SK-N-MC (cell line): ENCODE data around the gene IL17RC.

ENCODE experiments used
- DNase-seq: peaks from one replicate; pipeline ENCODE4 v3.0.0-alpha.2; 2011; ENCODE audit warnings: low read depth, low spot score
- H3K27ac ChIP-seq: fragments of 200-600 bp; sonication (generic); 2 replicates; pipeline ENCODE4 v1.5.1; 2016; ENCODE audit warnings: mixed run types
- H3K36me3 ChIP-seq: fragments of 200-600 bp; sonication (generic); 2 replicates; pipeline ENCODE4 v1.6.1; 2017; ENCODE audit warnings: antibody characterized with exemption, low read length, mixed read lengths; ENCODE audit not compliant: insufficient read depth
- H3K4me3 ChIP-seq: fragments of 200-600 bp; sonication (generic); 2 replicates; pipeline ENCODE4 v1.5.1; 2016
- H3K9ac ChIP-seq: fragments of 200-600 bp; sonication (generic); 2 replicates; pipeline ENCODE4 v1.8.0; 2017; ENCODE audit warnings: mixed run types, mixed read lengths; ENCODE audit not compliant: insufficient read length
- H3K9me3 ChIP-seq: fragments of 200-600 bp; sonication (generic); 2 replicates; pipeline ENCODE4 v1.6.1; 2017; ENCODE audit warnings: low read depth, mild to moderate bottlenecking, antibody characterized with exemption, low read length, moderate library complexity, mixed read lengths
- EZH2 ChIP-seq: fragments of 200-600 bp; sonication (generic); IDR thresholded peaks from one replicate; pipeline ENCODE4 v1.6.1; 2017; ENCODE audit warnings: antibody characterized with exemption
- FOXP2 ChIP-seq: optimal IDR thresholded peaks from 2 replicates; pipeline ENCODE3; 2011; ENCODE audit warnings: mild to moderate bottlenecking, moderate library complexity; ENCODE audit not compliant: insufficient read depth; ENCODE audit errors: extremely low read length, control extremely low read depth
- POLR2AphosphoS5 ChIP-seq: IDR thresholded peaks from 2 replicates; pipeline ENCODE4 v1.6.1; 2012; ENCODE audit warnings: mild to moderate bottlenecking, low read depth, low read length, borderline replicate concordance

IL17RC gene

GRCh38 chr3:9955611-9956352 lies 38.9 kb downstream of the IL17RC start:
- TF ChIP-seq EZH2, result no peak
- no peak for TF ChIP-seq POLR2AphosphoS5
- no peak for TF ChIP-seq FOXP2
- H3K9ac ChIP-seq, result no peak overlapping the region
- DNase-seq, result no peak
- H3K4me3 ChIP-seq, result no peak overlapping the region
- no peak overlapping the region for H3K27ac ChIP-seq
- no peaks in the 10 kb centered on the region for H3K36me3 ChIP-seq
- H3K9me3 ChIP-seq, result no peaks in the 10 kb centered on the region

DNA sequence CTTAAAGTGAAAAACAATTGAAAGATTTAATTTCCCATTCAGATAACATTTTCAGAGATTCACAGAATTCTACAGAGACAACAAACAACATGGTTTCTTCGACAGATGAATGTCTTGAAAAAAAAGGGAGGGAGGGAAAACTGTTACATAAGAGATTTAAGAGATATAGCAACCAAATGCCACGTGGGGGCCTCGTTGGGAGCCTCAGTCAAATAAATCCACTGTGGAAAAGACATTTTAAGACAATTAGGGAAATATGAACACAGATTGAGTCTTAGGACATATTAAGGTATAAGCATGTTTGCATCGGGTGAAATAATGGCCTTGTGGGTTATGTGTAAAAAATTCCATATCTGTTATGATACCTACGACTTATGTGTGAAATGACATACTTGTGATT lies 40.3 kb downstream of the IL17RC start:
- TF ChIP-seq EZH2 (no peak), FOXP2 (no peak), POLR2AphosphoS5 (no peak)
- Histone ChIP-seq H3K27ac (no peak overlapping the region), H3K9me3 (no peaks in the 10 kb centered on the region), H3K9ac (no peak overlapping the region), H3K36me3 (no peaks in the 10 kb centered on the region), H3K4me3 (no peak overlapping the region)
- DNase-seq, result no peak

DNA sequence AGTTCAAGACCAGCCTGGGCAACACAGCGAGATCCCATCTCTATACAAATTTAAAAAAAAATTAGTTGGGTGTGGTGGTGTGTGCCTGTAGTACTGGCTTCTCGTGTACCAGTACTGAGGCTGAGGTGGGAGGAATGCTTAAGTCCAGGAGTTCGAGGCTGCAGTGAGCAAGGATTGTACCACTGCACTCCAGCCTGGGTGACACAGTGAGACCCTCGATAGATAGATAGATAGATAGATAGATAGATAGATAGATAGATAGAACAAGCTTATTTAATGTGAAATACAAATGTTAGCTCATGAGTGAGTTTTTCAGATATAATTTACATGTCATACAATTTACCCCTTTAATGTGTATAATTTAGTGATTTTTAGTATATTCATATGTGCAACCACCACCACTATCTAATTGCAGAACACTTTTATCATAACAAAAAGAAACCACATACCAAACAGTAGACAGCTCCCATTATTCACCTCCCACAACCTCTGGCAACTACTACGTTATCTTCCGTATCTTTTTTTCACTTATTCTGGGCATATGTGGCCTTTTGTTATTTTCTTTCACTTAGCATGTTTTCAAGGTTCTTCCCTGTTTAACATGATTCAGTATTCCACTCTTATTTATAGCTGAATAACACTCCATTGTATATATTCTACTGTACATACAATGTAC lies 48.4 kb downstream of the IL17RC start:
- Histone ChIP-seq H3K27ac (no peak overlapping the region), H3K4me3 (no peak overlapping the region), H3K9me3 (no peaks in the 10 kb centered on the region), H3K36me3 (peaks cover 15% of the 10 kb centered on the region; the same call in 1 of the 2 replicates), H3K9ac (no peak overlapping the region)
- DNase-seq, result no peak
- TF ChIP-seq EZH2 (no peak), FOXP2 (no peak), POLR2AphosphoS5 (no peak)

- no peak for DNase-seq
- Histone ChIP-seq H3K9me3 (no peaks in the 10 kb centered on the region), H3K4me3 (no peak overlapping the region), H3K36me3 (peaks cover 17% of the 10 kb centered on the region; the same call in 1 of the 2 replicates), H3K27ac (no peak overlapping the region), H3K9ac (no peak overlapping the region)
- no peak for TF ChIP-seq FOXP2
- TF ChIP-seq EZH2, result no peak
- no peak for TF ChIP-seq POLR2AphosphoS5
Measured at GRCh38 chr3:9966841-9967240, 49.9 kb downstream of the IL17RC start.

DNA sequence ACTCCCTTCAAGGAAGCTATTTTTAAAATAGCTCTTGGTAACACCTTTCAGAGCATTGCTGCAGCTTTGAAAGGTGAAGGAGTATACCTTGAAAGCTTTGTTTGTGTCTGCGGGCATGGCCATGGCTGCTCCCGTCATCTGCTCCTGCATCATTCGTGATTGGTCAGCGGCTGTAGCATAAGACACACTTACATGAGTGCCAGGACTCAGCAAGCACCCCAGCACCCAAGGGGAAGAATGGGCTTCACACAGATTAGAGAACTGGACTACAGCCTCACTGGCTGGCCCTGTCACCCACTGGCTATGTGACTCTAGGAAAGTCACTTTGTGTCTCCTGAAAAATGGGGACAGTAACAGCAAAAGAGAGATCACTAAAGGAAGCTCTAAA lies 52.7 kb downstream of the IL17RC start:
- H3K9me3 ChIP-seq, result no peaks in the 10 kb centered on the region
- DNase-seq, result no peak
- H3K27ac ChIP-seq, result no peak overlapping the region
- TF ChIP-seq FOXP2, result no peak
- TF ChIP-seq POLR2AphosphoS5, result no peak
- TF ChIP-seq EZH2, result no peak
- no peak overlapping the region for H3K4me3 ChIP-seq
- peaks cover 20% of the 10 kb centered on the region; the same call in 1 of the 2 replicates for H3K36me3 ChIP-seq
- H3K9ac ChIP-seq, result no peak overlapping the region

GRCh38 chr3:9970020-9970652 lies 53.2 kb downstream of the IL17RC start:
- Histone ChIP-seq H3K9ac (no peak overlapping the region), H3K36me3 (peaks cover 20% of the 10 kb centered on the region; the same call in 1 of the 2 replicates)
- TF ChIP-seq POLR2AphosphoS5, result no peak
- no peak for TF ChIP-seq FOXP2
- TF ChIP-seq EZH2, result no peak

GRCh38 chr3:9976721-9977709 lies 60.1 kb downstream of the IL17RC start:
- Histone ChIP-seq H3K9ac (no peak overlapping the region), H3K36me3 (peaks cover 6% of the 10 kb centered on the region; the same call in 1 of the 2 replicates), H3K27ac (peak overlapping the region; percentile 54; the same call in 1 of the 2 replicates), H3K4me3 (no peak overlapping the region), H3K9me3 (no peaks in the 10 kb centered on the region)
- DNase-seq, result no peak
- TF ChIP-seq FOXP2, result no peak
- TF ChIP-seq POLR2AphosphoS5, result no peak
- no peak for TF ChIP-seq EZH2

More at GRCh38 chr3:9970020-9970652, 53.2 kb downstream of the IL17RC start:
- Histone ChIP-seq H3K9me3 (no peaks in the 10 kb centered on the region), H3K27ac (no peak overlapping the region), H3K4me3 (no peak overlapping the region)
- DNase-seq, result no peak

GRCh38 chr3:9978710-9979305 lies 61.9 kb downstream of the IL17RC start:
- TF ChIP-seq POLR2AphosphoS5, result no peak
- TF ChIP-seq EZH2, result no peak
- TF ChIP-seq FOXP2, result no peak
- no peak overlapping the region for H3K27ac ChIP-seq
- H3K9me3 ChIP-seq, result no peaks in the 10 kb centered on the region
- peaks cover 3% of the 10 kb centered on the region; the same call in 1 of the 2 replicates for H3K36me3 ChIP-seq
- H3K9ac ChIP-seq, result no peak overlapping the region
- no peak overlapping the region for H3K4me3 ChIP-seq
- DNase-seq, result no peak
